Adrenal gland (tissue), 12 donors: ENCODE data around the gene TPO. TPM values are rescaled to one million over a fixed set of nuclear protein-coding genes. Genes with fewer than 3 reads are reported as not detected.

Source experiments
- DNase-seq, 7 donors: peaks; one replicate each; pipeline ENCODE4 v3.0.0-alpha.2; 2019 to 2020
- H3K27ac ChIP-seq, 5 donors: fragments of 200-600 bp; sonication (generic) in 4 of 5; 1 replicate in 3 of 5; 2 replicates in 2 of 5; pipeline versions ENCODE4 v1.5.1 to v1.8.0; 2016 to 2020; ENCODE audit warnings: mild to moderate bottlenecking in 1 of 5
- H3K27me3 ChIP-seq: fragments of 200-600 bp; 2 replicates; pipeline ENCODE4 v1.8.0; 2021
- H3K36me3 ChIP-seq, 2 donors: fragments of 200-600 bp; replicated peaks in 1 of 2; 1 replicate in 1 of 2; 2 replicates in 1 of 2; pipeline versions ENCODE4 v1.5.1 to v1.8.0; 2018 to 2022
- H3K4me1 ChIP-seq, 2 donors: fragments of 200-600 bp; replicated peaks in 1 of 2; 1 replicate in 1 of 2; 2 replicates in 1 of 2; pipeline versions ENCODE4 v1.5.1 to v1.8.0; 2018 to 2021
- H3K4me3 ChIP-seq, 4 donors: fragments of 200-600 bp; sonication (generic) in 3 of 4; one replicate each; pipeline ENCODE4 v1.5.1; 2016 to 2018
- H3K9me3 ChIP-seq, 3 donors: fragments of 200-600 bp; sonication (generic) in 1 of 3; replicated peaks in 1 of 3; 1 replicate in 2 of 3; 2 replicates in 1 of 3; pipeline versions ENCODE4 v1.5.1 to v1.8.0; 2016 to 2021
- POLR2A ChIP-seq, 2 donors: fragments of 450-650 bp; IDR thresholded peaks; one replicate each; pipeline ENCODE4 v1.6.1; 2017; ENCODE audit warnings: antibody characterized with exemption in 2 of 2, mild to moderate bottlenecking in 2 of 2, moderate library complexity in 1 of 2
- WGBS, 4 donors: extraction: QIAGEN DNeasy Blood & Tissue Kit in 2 of 4; methylation state at CpG; one replicate each; pipeline versions ENCODE4 v1.1.5 to v1.1.7; 2013 to 2017; 5-methylcytosine and 5-hydroxymethylcytosine counted together
- intact Hi-C, 2 donors: fragments of 100-400 bp; cut with DNase I; formaldehyde crosslinking; loops; one replicate each; pipeline versions ENCODE4 v1.14.1 to v1.15.0; 2022 to 2023
- polyA plus RNA-seq, 3 donors: library from polyadenylated mRNA; stranded (reverse); fragments of 200-250 nt in 2 of 3; fragments of 350-450 nt in 1 of 3; fragmentation: Illumina TruSeq in 1 of 3; extraction: RNeasy Lipid Tissue Mini Kit (QIAGEN cat#74804) in 1 of 3; gene quantifications; one replicate each; pipeline ENCODE4 v1.2.3, GENCODE V29; 2013 to 2014
- total RNA-seq, 9 donors: library from RNA; depleted of rRNA in 4 of 9; stranded (reverse); fragments of >200 nt in 4 of 9; fragments of 120-200 nt in 1 of 9; fragmentation: NEBNext Ultra II Directional in 1 of 9; extraction: Animal tissue kit (Norgen Biotek cat#: 25700) in 1 of 9; gene quantifications; one replicate each; pipeline versions ENCODE4 v1.1.0 to v1.2.4, GENCODE V29; 2013 to 2023
- TF ChIP-seq, protein P1 (sequence below), 6 experiments: fragments of 450-650 bp in 4 of 6; fragments of 200-600 bp in 2 of 6; sonication (generic) in 1 of 6; IDR thresholded peaks; 1 replicate in 5 of 6; 2 replicates in 1 of 6; pipeline versions ENCODE4 v1.5.1 to v1.8.0; 2016 to 2021; ENCODE audit warnings: antibody characterized with exemption in 6 of 6, mild to moderate bottlenecking in 2 of 6, moderate library complexity in 1 of 6
- donor health status: healthy with polysubstance abuse.
- donor health status: Bipolar disorder and iron deficiency.
- donor health status: DM: yes; HTN: yes; CAD: no.
- donor health status: DM: no; HTN: no; CAD: no.
- donor health status: DM: no; HTN: no; CAD: no.
- donor health status: DM: yes; HTN: yes; CAD: no.

TPO gene
- total and polyA plus RNA-seq, 12 donors = 0.08 to 16.0 (median 1.6) TPM; not detected in 8

DNA sequence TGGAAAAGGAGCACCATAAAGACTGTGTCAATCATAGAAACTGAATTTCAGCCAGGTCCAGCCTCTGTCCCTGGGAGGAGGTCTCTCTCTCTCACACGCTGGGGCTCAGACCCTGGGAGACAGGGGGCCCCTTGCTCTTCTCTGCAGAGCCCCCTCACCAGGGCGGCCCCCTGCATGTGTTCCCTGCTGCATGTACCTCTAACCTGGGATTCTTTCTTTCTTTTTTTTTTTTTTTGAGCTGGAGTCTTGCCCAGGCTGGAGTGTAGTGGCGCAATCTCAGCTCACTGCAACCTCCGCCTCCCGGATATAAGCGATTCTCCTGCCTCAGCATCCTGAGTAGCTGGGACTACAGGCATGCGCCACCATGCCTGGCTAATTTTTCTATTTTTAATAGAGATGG is 46.5 kb downstream of the TPO start:
- no peak for DNase-seq
- Histone ChIP-seq H3K36me3 (no peaks in the 10 kb centered on the region), H3K27me3 (no peaks in the 10 kb centered on the region), H3K4me1 (no peaks in the 10 kb centered on the region), H3K27ac (no peak overlapping the region), H3K9me3 (no peaks in the 10 kb centered on the region), H3K4me3 (no peak overlapping the region)
- TF ChIP-seq POLR2A (IDR thresholded peaks at IDR 0.05) = no peak
- TF ChIP-seq, protein P1, sequence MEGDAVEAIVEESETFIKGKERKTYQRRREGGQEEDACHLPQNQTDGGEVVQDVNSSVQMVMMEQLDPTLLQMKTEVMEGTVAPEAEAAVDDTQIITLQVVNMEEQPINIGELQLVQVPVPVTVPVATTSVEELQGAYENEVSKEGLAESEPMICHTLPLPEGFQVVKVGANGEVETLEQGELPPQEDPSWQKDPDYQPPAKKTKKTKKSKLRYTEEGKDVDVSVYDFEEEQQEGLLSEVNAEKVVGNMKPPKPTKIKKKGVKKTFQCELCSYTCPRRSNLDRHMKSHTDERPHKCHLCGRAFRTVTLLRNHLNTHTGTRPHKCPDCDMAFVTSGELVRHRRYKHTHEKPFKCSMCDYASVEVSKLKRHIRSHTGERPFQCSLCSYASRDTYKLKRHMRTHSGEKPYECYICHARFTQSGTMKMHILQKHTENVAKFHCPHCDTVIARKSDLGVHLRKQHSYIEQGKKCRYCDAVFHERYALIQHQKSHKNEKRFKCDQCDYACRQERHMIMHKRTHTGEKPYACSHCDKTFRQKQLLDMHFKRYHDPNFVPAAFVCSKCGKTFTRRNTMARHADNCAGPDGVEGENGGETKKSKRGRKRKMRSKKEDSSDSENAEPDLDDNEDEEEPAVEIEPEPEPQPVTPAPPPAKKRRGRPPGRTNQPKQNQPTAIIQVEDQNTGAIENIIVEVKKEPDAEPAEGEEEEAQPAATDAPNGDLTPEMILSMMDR (IDR thresholded peaks at IDR 0.05) = no peak
- 33 to 56% (median 44%) methylated on average over 7 of the region's 7 CpGs for WGBS, 4 donors
- intact Hi-C loops = no loop called here

DNA sequence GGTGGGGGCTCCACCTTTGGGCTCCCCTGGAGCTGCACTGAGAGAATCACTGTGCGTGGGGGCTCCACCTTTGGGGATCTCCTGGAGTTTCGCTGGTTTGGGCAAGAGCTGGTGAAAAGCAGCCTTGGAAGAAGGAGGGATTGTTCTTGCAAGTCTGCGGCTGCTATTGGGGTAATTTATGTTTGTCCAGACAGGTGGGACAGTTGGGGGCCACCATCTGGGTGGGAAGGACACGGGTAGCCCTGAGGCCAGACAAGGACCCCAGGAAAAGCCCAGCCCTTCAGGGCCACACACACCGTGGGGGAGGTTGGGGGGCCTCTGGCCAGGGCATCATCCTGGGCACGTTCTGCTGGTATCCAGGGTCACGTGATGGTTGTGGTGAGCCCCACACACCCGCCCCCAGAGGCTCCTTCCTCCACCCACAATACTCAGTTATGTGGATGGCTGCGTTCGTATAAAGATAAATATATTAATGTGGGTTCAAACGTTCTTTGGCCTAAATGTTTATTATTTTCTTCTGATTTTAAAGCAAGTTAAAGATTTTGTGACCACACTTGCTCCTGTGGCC is 47.7 kb downstream of the TPO start:
- Histone ChIP-seq H3K27ac (no peak overlapping the region), H3K36me3 (no peaks in the 10 kb centered on the region), H3K4me3 (no peak overlapping the region), H3K9me3 (no peaks in the 10 kb centered on the region), H3K27me3 (no peaks in the 10 kb centered on the region), H3K4me1 (no peaks in the 10 kb centered on the region)
- no peak for TF ChIP-seq POLR2A (IDR thresholded peaks at IDR 0.05)
- TF ChIP-seq, protein P1 (IDR thresholded peaks at IDR 0.05) = no peak
- intact Hi-C loops = no loop called here
- 61 to 71% (median 66%) methylated on average over 11 of the region's 11 CpGs for WGBS, 4 donors
- no peak for DNase-seq

DNA sequence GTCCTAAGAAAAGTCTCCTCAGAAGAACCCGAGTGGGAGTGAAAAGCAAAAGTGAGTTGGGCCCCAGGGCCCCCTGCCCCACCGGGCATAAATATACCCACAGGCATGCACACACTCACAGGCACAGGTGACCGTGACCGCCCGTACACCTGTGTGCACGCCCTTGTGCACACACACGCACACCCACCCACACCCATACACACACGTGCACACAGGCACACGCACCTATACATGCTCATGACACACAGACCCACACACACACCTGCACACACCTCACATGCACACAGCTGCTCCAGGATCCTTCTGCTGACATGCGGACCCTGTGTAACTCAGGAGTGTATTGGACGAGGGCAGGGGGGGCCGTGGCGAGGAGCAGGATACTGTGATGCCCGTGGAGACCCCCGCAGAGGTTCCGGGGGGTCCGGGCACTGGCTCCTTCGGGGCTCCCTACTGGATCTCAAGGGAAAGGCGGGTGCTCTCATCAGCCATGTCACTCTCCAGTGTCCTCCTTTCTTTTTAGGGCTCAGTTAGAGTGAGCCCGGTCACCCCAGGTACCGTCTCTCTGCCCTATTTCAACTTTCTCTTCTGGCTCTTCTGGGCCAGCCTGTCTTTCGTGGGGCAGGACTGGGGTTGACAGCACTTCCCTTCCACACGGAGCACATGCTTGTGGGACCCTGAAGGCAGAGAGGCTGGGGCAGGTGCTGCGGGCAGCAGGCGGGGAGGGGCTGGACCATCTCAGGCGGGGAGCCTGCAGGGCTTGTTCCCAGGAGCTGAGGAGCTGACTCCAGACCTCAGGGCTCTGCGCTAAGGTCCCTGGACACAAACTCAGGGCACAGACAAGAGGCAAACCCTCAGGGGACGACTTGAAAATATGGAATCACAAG is 48.5 kb downstream of the TPO start:
- Histone ChIP-seq H3K27me3 (no peaks in the 10 kb centered on the region), H3K4me1 (no peaks in the 10 kb centered on the region), H3K4me3 (no peak overlapping the region), H3K9me3 (no peaks in the 10 kb centered on the region), H3K36me3 (no peaks in the 10 kb centered on the region), H3K27ac (no peak overlapping the region)
- intact Hi-C loops = no loop called here
- DNase-seq = no peak
- WGBS, 4 donors = 68 to 81% (median 70%) methylated on average over 16 to 28 of the region's 28 CpGs
- TF ChIP-seq, protein P1 (IDR thresholded peaks at IDR 0.05) = no peak
- no peak for TF ChIP-seq POLR2A (IDR thresholded peaks at IDR 0.05)

DNA sequence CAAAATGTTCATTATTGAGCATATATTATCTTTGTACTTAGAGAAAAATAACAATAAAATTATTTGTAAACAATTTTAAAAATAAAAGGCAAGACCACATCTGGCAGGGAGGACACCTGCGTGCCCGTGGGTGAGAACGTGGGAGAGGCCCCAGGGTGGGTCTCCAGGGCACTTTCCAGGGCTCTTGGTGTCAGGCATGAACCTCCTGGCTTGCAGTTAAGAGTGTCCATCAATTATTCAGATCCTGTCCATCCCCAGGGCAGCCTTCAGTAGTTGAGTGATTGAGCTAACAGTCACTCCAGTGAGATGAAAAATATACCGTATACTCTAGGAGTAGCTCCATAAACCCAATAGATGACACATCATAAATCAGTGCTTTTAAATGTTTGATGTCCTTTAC is 49.7 kb downstream of the TPO start:
- DNase-seq = no peak
- H3K4me1 ChIP-seq = no peaks in the 10 kb centered on the region
- 57 to 65% (median 62%) methylated on average over 4 of the region's 4 CpGs for WGBS, 4 donors
- H3K9me3 ChIP-seq = no peaks in the 10 kb centered on the region
- intact Hi-C loops = no loop called here
- no peak overlapping the region for H3K27ac ChIP-seq
- TF ChIP-seq POLR2A (IDR thresholded peaks at IDR 0.05) = no peak
- TF ChIP-seq, protein P1 (IDR thresholded peaks at IDR 0.05) = no peak
- H3K27me3 ChIP-seq = no peaks in the 10 kb centered on the region
- no peaks in the 10 kb centered on the region for H3K36me3 ChIP-seq
- no peak overlapping the region for H3K4me3 ChIP-seq
